NCI-H2029 (cell line): ENCODE measurements around the gene LHPP.

Experiments
- DNase-seq: peaks from one replicate; lab custom pipeline; 2025; lab: John Stamatoyannopoulos, UW

Gene LHPP

DNA sequence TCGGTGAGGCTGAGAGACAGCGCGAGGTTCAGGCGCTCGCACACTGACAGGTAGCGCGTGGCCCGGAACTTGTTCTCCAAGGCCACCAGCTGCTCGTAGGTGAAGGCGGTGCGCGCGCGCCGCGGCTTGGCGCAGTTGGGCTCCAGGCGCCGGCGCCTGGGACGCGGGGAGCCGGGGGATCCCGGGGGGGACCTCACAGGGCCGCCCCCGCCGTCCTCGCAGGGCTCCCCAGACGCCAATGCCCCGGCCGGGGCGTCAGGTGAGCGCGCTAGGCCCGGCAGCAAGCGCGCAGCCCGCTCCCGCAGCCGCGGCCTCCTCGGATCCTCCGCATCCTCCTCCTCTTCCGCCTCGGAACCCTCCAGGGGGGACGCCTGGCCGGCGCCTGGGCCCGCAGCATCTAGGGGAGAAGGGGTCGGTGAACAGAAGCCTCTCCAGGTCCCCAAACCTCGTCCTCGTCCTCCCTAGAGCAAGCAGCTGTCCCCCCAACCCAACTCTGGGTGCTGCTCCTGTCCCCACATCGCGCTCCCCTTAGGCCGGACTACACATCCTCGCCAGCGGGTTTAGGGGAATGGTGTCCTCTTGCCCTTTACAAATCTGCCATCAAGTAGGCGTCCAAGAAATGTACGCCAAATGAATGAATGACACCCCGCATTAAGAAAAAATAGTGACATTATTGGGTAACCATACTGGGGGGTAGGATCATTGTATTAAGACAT, 13.7 kb upstream of the LHPP start:
- DNase-seq, result no peak

DNA sequence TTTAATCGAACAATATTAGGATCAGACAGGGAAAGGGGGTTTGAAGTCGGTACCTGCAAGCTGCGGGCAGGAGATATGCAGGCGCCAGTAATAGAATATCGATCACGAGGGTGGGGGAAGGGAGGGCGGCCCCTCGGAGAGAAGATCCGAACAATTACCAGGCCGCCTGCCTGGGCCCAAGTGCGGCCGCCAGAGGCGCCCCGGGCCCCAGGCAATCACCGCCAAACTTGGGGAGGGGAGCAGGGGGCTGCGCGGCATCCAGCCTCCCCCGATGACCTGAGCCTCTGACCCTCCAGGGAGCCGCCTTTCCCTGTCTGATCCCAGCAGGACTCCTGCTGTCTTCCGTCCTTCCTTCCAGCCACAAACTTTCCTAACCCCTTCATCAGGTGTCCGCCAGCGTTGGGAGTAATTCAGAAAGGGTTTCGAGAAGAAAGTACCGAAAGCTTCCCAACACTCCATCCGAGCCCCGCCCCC, 12.9 kb upstream of the LHPP start:
- DNase-seq, result no peak

DNA sequence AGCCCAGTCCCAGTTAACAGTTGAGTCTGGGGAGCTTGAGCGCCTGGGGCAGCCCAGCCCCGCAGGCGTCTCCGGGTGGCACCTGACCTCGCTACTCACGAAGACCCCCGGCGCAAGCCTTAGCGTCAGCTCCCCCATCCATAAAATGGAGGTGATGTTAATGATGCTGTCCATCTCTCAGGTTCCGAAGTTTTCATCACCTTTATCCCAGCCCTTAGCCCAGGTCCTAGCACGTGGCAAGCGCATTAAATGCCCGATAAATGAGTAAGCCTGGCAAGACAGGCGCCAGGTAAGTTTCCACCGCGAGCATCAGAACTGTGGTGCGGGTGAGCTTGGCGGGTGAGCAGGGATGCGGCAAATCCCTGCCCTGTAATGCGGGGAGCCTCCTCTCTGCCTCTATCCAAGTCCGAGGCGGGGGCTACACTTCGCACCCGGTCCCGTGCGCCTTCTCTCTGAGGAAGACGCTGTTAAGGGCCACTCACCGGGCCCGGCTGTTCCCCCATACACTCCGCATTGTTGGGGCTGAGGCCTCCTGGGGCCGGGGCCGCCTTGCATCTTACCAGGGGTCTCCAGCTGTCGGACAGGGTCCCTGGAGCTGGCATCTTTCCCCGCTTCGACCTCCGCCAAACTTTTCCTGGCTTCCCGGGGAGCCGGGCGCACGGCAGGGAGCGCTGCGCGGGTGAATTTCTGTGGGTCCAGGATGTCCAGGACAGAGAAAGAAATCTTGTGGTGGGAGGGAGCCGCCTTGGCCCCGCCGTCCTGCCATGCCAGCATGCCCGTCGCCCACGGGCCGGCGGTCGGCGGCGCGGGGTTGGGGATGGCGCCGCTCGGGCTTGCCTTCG, 12.2 kb upstream of the LHPP start:
- no peak for DNase-seq

DNA sequence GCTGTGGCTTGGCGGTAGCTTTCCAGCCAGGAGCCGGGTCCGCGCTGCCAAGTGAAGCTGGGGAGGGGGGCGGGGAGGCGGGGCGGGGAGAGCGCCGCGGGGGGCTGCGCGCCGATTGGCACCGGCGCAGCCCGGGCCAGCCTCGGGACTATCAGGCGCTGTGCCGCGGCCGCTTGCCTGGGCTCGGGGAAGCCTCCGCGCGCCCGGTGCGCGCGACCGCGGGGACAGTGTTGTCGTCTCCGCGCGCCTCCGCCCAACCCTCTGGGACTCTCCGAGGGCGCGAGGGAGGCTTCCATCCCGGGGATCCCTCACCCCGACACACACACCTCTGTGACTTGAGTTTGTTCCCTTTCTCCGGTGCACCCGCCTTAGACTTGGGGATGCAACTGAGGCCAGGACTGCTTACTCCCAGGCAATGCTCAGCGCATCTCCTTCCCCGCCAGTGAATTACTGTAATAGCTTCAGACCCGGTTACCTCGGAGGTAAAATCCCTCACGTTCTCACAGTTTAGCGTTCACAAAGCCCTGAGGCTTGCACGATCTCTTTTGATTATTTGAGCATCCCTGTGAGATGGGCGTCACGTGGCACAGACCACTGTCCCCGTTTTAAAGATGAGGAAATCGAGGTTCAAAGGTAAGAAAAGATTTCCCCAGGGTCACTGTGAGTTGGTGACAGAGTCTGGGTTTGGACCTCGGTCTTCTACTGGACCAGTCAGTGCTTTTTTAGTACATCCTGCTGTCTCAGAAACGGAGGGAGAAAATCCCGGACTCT, 11.4 kb upstream of the LHPP start, which contains the start of gene NKX1-2:
NKX1-2 (minus strand) TSS at position 24 of the 771 bp plus-strand sequence. CDS start 92 bp downstream, outside the sequence.
- no peak for DNase-seq

DNA sequence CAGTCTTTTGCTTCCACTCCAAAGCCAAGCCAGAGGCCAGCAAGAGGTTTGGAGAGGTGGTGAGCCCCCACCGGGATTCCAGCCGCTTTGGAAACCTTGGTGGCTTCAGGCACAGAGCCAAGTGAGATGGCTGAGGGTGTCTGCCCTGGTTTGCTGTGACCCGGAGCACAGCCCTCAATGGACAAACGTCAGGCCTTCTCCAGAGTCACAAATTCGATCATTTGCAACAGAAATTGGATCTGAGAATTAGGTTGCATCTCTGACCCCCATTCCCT, 10.9 kb upstream of the LHPP start:
- no peak for DNase-seq

DNA sequence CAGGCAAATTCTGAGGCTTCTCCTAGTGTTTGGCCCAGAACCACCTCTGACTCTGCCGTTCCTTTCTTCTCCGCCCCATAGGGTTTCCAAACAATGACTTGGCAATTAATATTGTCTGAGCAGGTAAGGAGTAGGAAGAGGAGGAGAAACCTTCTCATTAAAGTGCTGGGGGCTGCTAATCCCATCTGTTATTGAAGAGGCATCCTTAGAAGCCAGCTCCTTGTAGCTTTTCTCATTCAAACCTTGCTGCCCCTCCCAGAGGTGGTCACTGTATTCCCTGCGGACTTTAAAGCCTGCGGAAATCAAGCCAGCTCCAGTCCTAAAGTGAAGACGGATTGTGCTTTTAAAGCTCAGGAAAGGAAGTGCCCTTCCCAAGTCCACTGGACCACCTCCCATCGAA, 10.3 kb upstream of the LHPP start:
- DNase-seq, result no peak

DNA sequence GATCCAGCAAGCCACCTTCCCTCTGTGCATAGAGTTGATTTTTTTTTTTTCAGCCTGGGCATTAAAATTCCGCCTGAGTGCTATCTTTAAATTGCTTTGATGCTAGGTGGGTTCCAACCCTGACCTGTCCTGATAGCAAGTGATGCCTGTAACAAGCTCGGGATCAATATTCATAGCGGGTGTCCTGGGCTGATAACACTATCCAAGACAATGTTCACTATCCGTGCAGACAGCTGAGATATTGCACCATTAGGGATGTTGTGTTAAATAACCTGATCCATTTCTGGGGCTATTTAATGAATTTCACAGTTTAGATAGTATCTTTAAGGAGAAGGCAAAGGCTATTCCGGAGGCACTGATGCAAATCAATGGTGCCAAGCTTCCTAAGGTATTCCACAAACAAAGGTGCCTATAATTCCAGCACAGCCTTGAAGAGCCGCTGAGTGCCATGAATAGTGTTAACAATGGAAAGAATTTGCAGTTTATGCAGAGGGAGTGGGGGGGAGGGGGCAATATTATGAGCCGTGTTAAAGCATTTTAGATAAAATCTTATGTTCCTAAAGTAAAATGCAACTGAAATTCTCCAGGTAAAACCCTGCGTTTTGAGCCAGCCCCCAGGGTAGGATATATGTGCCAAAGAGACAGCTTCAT, 7.5 kb upstream of the LHPP start:
- no peak for DNase-seq

DNA sequence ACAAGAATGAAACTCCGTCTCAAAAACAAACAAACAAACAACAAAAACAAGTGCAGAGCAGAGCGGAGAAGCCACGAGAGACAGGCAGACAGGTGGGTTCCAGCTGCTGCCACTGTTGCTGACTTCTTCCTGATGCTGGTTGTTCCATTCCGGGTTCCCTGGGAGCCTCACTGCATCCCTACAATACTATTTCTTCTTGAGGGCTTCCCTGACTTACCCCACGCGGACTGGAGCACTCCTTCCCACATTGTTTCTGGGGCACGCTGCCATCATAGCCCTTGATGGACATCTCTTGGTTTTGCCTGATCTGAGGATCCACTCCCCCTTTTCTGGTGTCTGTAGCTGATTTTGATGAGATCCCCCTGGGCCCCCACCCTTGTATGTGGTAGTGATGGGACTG, 6.2 kb upstream of the LHPP start:
- no peak for DNase-seq

DNA sequence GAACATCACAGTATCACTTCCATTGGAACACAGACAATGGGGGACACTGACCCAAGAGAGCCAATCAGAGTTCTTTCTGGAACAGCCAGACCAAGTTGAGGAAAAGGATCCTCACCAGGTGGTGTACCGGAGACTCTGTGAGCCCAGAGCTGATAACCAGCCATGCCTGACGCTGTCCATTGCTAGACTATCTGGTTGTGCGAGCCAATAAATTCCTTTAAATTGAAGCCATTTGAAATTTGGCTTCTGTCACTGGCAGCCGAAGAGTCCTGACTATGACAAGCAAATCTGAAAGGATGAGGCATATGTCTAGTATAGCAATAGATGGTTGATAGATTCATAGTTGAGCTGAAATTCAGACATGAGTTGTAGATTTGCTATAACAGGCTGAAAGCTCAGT, 3.1 kb upstream of the LHPP start:
- DNase-seq, result no peak

DNA sequence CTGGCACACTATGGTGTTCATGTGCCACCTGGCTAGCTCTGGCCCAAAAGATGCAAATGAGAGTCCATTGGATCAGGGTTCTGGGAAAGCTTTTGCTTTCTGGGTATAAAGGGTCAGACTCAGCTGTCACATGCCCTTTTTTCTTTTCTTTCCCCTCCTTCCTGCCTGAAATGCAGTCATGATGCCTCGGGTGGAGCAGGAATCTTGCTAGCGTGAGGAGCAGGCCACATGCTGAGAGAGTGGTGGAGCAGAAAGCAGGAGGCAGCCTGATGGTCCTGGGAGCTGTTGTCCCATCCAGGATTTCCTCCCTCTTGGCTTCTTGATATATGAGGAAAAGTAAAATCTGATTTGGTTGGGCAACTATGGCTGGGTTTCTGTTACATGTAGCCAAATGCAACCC, 2.7 kb upstream of the LHPP start:
- no peak for DNase-seq

DNA sequence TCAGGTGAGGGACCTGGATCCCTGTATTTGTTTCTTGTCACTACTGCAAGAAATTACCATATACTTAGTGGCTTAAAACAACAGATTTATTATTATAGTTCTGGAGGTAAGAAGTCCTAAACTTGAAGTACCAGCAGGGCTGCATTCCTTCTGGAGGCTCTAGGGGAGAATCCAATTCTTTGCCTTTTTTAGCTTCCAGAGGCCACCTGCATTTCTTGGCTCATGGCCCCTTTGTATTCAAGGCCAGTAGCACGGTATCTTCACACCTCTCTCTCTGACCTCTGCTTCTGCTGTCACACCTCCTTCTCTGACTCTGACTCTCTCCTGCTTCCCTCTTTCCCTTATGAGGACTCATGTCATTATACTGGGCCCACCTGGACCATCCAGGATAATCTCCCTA, 2.2 kb upstream of the LHPP start:
- DNase-seq, result no peak

DNA sequence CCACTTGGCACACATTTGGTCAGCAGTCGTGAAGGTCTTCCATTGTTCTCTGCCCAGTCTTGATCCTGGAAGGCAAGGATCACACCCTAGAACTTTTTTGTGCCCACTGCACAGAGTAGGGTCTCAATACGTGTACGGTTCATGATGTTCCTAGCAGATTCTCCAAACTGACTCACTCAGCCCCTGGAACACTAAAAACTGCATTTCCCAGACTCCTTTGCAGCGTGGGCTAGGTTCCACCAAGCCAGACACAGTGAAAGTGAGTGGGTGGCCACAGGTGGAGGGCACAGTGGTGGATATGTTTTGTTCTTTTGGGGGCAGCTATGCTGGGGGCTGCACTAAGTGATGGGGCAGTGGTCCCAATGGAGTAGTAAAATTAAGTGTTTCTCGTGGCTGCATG, 1.5 kb upstream of the LHPP start:
- no peak for DNase-seq

DNA sequence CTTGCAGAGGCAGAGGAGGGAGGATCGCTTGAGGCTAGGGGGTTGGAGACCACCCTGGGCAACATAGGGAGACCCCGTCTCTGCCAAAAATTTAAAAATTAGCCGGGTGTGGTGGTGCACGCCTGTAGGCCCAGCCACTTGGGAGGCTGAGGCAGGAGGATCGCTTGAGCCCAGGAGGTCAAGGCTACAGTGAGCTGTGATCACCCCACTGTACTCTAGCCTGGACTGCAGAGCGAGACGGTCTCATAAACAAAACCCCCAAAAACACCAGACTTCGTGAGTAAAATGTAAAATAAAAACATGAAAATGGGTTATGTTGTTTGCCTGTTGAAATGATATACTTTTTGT, 699 bp downstream of the LHPP start:
- no peak for DNase-seq

DNA sequence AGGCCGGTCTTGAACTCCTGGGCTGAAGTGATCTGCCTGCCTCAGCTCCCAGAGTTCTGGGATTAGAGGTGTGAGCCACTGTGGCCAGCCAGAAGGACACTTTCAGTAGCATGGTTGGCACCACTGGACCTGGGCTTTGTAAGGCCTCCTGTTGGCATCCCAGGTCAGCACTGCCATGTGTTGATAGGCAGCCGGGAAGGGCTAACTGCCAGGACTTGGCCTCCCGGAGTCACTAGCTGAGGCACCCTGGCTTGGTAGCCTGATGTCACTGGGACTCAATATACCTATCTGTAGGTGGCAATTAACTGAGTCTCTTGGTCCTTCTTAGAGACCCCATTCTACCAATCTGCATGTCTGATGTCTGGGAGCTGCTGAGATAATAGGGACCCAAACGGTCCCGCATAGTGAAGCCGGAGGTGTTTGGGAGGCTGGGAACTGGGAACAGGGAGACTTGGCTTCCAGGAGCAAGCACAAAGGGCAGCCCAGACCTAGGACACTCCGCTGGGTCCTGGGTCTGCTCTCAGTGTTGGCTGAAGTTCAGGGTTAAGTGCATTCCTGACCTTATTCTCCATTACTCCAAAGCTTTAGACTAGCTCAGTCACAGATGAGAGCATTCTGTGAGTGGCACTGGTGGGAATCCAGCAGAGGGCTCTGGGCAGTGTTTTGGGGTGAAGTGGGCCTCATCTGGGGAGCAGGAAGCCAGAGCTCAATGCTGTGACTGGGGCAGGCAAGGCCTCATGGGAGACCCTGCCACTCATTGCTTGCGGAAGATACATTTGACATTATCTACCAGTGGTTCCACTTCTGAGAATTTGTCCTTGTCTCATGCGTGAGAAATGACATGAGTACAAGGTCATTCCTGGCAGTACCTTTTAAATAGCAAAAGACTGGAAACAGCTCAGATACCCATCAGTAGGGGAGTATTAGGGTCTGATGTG, 2.7 kb downstream of the LHPP start:
- no peak for DNase-seq

DNA sequence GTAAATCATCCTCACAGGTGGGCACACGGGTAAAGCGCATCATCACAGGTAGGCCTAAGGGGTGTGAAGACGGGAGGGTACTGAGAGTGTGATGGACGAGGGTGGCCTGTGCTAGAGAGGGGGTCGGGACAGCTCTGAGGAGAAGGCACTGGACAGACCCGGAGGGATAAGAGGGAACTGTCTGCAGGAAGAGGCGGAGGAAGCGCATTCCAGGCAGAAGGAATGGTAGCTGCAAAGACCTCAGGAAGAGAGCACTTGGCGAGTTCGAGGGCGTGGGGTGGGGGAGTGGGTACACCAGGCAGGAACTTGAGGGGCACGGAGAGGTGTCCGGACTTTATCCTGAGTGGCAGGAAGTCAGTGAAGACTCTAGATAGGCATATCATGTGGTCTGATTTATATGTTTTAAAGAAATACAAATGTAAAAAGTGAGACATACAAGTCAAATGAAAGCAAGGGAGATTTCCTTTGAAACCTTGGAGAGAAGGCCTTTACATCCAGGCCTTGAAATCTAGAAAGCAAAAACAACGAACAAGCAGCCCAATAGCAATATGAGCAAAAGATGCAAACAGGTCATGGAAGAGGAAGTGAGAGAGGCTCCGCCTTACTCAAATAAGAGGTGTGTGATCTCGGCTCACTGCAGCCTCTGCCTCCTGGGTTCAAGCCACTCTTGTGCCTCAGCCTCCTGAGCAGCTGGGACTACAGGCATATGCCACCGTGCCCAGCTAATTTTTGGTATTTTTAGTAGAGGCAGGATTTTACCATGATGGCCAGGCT, 3.6 kb downstream of the LHPP start:
- no peak for DNase-seq

DNA sequence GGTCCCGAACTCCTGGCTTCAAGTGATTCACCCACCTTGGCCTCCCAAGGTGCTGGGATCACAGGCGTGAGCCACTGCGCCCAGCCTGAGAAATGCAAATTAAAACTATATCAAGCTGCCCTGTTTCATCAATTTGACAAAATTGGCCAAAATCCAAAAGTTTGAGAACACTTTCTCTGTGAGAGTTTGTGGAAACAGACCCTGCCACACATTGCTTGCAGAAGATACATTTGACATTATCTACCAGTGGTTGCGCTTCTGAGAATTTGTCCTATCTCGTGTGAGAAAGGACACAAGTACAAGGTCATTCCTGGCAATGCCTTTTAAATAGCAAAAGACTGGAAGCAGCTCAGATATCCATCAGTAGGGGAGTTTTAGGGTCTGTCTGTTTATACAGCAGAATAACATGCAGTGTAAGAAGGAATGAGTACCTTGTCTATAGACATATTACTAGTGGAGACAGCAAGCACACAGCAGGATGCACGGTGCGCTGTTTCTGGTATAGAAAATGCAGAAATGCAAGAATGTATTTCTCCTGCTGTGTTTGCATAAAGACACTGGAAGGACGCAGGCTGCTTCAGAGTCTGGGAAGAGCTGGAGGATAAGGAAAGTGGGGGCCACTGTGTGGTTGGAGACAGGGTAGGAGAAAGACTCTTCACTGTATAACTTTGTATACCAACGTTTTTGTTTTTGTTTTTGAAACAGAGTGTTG, 4.3 kb downstream of the LHPP start:
- no peak for DNase-seq

DNA sequence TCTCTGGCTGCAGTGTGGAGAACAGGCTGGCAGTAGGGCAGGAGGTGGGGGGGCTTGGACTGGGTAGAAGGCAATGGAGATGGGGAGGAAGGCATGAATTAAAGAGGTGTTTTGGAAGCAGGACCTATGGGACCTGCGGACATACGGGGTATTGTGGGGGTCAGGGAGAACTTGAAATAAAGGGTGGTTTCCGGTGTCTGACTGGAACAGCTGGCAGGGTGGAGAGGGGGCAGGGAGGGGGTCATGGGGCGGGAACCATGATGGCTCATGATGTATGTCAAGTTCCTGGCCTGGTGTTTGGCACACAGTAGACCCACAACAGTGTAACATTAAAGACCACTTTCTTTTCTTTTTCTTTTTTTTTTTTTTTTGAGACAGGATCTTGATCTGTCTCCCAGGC, 5.5 kb downstream of the LHPP start:
- no peak for DNase-seq

DNA sequence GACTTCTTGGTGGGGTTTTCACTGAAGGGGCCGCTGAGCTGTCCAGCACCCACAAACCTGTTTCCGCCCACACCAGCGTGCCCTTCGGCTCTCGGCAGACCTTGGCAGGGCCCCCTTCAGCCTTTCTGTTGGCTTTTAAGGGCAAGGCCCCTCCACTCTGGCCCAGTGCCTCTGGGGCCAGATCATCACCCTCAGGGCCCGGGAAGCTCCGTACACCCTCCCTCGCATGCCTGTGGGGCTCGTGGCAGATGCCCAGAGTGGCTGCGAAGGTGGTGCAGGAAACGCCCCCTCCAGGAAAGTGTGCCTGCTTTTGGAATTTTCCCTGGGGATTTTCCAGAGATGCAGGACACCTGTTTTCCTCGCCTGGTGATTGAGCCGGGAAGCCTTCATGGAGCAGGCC, 7.0 kb downstream of the LHPP start:
- no peak for DNase-seq

DNA sequence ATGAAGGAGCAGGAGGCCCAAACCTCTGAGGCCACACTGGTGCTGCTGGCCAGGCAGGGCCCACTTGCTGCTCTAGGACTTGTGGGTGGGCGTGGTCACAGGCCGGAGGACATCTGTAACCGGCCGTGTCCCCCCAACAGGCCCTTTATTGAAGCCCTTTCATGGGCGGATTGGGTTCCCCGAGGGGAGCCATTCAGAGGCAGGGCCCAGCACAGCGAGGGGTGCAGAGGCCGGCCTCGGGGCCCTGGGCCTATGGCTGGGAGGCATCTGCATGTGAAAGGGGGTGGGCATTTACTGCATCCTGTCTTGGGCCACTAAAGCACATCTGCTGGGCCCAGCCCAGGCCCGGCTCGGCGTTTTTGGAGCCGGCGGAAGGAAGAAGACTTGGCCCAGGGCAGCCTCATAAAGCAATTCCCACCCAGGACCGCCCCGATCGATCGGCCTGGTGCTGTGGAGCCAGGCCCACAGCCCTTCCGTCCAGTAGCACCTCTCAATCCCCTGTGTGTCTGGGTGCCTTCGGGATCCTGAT, 8.4 kb downstream of the LHPP start:
- DNase-seq, result no peak
